ENCODE measurements around the gene FNBP1.

The FNBP1 gene

DNA sequence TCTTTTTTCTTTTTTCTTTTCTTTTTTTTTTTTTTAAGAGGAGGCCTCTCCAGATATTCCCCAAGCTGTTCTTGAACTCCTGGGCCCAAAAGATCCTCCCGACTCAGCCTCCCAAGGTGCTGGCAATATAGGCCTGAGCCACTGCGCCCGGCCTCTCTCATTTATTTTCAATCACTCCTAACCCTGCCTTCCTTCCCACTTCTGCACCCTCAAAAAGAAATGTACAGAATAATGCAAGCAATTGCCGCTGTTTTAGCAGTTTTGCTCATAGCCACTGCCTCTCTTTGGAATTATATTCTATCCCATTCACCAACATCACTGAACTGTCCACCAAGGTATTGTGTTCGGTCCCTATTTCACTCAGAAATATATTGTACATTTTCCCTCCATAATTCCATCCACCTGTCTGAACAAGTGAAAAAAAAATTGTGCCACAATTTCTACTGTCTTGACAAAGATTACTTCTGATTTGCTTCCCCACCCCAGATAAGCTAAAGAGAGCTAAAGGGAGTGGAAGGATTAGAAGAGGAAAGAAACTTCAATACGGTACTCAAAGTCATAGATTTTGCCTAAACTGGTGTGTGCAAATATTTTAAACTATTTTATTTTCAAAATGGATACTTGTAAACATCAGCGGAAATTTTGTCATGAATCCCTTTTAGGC lies 1.9 kb downstream of the FNBP1 start:
- no peak for DNase-seq (ENCODE audit: low read depth)
- peak overlapping the region; percentile 80 for H3K4me3 ChIP-seq (ENCODE audit: low read length)
- TF ChIP-seq, protein P1, sequence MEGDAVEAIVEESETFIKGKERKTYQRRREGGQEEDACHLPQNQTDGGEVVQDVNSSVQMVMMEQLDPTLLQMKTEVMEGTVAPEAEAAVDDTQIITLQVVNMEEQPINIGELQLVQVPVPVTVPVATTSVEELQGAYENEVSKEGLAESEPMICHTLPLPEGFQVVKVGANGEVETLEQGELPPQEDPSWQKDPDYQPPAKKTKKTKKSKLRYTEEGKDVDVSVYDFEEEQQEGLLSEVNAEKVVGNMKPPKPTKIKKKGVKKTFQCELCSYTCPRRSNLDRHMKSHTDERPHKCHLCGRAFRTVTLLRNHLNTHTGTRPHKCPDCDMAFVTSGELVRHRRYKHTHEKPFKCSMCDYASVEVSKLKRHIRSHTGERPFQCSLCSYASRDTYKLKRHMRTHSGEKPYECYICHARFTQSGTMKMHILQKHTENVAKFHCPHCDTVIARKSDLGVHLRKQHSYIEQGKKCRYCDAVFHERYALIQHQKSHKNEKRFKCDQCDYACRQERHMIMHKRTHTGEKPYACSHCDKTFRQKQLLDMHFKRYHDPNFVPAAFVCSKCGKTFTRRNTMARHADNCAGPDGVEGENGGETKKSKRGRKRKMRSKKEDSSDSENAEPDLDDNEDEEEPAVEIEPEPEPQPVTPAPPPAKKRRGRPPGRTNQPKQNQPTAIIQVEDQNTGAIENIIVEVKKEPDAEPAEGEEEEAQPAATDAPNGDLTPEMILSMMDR (IDR thresholded peaks at IDR 0.05; ENCODE audit: insufficient read depth, low read depth, low read length, missing control alignments) = no peak

DNA sequence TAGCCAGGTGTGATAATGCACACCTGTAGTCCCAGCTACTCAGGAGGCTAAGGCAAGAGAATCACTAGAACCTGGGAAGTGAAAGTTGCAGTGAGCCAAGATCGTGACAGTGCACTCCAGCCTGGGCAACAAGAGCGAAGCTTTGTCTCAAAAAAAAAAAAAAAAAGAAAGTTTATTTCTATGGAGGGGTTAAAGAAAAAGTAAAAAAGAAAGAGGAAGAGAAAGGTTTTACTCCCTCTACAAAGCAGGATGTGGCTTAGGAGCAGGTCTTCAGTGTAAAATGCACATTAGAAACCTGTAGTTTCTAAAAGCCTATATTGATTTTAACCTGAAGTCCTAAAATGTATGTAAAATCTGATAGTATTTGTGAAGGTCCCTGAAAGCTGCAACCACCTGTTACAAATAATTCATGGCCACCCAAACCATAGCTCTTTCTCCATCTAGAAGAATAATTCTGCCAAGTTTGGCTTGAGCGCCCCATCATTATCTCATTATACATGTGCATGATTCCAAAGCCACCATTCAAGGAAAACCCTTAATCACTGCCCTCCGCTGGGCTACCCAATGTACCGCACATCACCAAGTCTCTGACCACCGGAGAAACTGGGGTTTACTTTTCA lies 3.4 kb downstream of the FNBP1 start:
- TF ChIP-seq, protein P1 (IDR thresholded peaks at IDR 0.05; ENCODE audit: insufficient read depth, low read depth, low read length, missing control alignments) = no peak
- no peak overlapping the region for H3K4me3 ChIP-seq (ENCODE audit: low read length)
- DNase-seq (ENCODE audit: low read depth) = no peak

DNA sequence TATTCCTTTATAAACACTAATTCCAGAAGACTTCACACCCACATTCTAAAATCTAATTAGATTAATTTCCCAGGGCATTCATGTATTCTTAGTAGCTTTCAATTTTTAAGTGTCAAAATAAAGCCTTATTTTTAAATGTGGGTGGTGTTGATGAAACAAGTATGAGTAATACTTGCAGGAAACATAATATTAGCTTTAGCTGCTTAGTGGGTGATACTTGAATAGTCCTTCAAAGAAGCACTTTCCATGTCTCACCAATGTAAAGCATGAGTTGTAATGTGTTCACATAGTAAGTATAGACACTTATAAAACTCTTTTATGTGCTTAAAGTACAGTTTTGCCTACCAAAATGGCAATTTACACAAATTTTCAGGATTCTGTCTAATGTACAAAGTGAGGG lies 6.9 kb downstream of the FNBP1 start:
- no peak overlapping the region for H3K4me3 ChIP-seq (ENCODE audit: low read length)
- DNase-seq (ENCODE audit: low read depth) = peak; percentile 69
- TF ChIP-seq, protein P1 (IDR thresholded peaks at IDR 0.05; ENCODE audit: insufficient read depth, low read depth, low read length, missing control alignments) = no peak

DNA sequence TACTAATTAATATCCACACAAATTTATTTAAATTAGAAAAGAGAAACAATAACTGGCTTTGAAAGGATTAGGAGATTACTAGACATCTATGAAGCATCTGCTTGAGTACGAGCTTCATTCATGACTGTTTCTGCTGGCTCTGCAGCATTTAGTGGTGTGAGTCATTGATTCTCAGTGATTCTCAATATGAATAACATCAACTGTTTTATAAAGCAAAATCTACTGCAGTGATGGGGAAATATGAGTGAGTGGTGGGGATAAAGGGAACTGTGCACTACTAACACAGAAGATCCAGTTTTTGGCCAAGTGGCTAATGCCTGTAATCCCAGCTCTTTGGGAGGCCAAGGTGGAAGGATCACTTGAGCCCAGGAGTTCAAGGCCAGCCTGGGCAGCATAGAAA lies 8.4 kb downstream of the FNBP1 start:
- peak; percentile 80 for DNase-seq (ENCODE audit: low read depth)
- TF ChIP-seq, protein P1 (IDR thresholded peaks at IDR 0.05; ENCODE audit: insufficient read depth, low read depth, low read length, missing control alignments) = no peak

DNA sequence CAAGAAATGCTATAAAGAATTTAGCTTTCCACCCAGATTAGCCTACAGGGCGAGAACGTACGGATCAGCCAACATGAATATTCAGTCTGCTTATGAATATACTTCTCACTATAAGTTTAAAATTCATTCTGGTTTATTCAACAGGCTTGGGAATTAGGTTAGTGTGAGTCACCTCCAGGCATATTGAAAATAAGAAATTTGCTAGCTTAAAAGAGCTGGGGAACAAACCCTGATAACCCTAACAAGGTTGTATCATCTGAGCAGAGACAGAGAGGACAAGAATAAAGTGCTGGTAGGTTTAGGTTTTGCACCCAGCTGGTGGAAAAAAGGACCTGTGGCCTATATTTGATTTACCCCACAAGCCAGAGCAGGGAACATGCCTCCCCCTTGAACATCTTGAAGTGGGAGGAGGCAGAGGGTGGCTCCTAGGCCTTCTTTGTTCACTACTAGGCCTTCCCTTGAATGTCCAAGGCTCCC lies 12.3 kb downstream of the FNBP1 start:
- no peak overlapping the region for H3K4me3 ChIP-seq (ENCODE audit: low read length)
- no peak for DNase-seq (ENCODE audit: low read depth)
- TF ChIP-seq, protein P1 (IDR thresholded peaks at IDR 0.05; ENCODE audit: insufficient read depth, low read depth, low read length, missing control alignments) = no peak

More for the DNA sequence above, 8.4 kb downstream of the FNBP1 start:
- no peak overlapping the region for H3K4me3 ChIP-seq (ENCODE audit: low read length)

DNA sequence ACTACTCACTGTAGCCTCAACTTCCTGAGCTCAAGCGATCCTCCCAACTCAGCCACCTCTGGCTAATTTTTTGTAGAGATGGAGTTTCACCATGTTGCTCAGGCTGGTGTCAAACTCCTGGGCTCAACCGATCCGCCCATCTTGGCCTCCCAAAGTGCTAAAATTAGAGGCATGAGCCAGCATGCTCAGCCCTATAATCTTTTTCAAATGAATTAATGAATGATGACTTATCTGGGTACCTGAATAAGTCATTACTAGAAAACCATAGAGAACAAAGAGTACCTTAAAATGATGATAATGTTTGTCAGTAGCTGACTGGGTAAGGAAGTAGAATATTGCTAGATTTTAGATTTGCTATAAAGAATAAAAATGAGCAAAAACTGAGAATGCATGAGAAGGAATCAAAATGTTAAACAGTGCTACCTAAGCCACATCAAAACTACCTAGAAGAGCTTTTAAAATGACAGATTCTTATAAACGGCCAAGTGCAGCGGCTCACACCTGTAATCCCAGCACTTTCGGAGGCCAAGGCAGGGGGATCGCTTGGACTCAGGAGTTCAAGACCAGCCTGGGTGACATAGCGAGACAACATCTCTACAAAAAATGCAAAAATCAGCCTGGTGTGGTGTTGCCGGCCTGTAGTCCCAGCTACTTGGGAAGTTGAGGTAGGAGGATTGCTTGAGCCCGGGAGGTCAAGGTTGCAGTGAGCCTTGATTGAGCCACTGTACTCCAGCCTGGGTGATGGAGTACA lies 13.6 kb downstream of the FNBP1 start:
- no peak for DNase-seq (ENCODE audit: low read depth)
- H3K4me3 ChIP-seq (ENCODE audit: low read length) = no peak overlapping the region
- TF ChIP-seq, protein P1 (IDR thresholded peaks at IDR 0.05; ENCODE audit: insufficient read depth, low read depth, low read length, missing control alignments) = no peak

Data from epithelial cell of esophagus (primary cell).